Adrenal gland (tissue), 12 donors: ENCODE results near the gene SLC25A44. TPM values are rescaled to one million over a fixed set of nuclear protein-coding genes. Genes with fewer than 3 reads are reported as not detected.

Experiments
- DNase-seq, 7 donors: peaks; one replicate each; pipeline ENCODE4 v3.0.0-alpha.2; 2019 to 2020
- H3K27ac ChIP-seq, 5 donors: fragments of 200-600 bp; sonication (generic) in 4 of 5; 1 replicate in 3 of 5; 2 replicates in 2 of 5; pipeline versions ENCODE4 v1.5.1 to v1.8.0; 2016 to 2020; ENCODE audit warnings: mild to moderate bottlenecking in 1 of 5
- H3K27me3 ChIP-seq: fragments of 200-600 bp; 2 replicates; pipeline ENCODE4 v1.8.0; 2021
- H3K36me3 ChIP-seq, 2 donors: fragments of 200-600 bp; replicated peaks in 1 of 2; 1 replicate in 1 of 2; 2 replicates in 1 of 2; pipeline versions ENCODE4 v1.5.1 to v1.8.0; 2018 to 2022
- H3K4me1 ChIP-seq, 2 donors: fragments of 200-600 bp; replicated peaks in 1 of 2; 1 replicate in 1 of 2; 2 replicates in 1 of 2; pipeline versions ENCODE4 v1.5.1 to v1.8.0; 2018 to 2021
- H3K4me3 ChIP-seq, 4 donors: fragments of 200-600 bp; sonication (generic) in 3 of 4; one replicate each; pipeline ENCODE4 v1.5.1; 2016 to 2018
- H3K9me3 ChIP-seq, 3 donors: fragments of 200-600 bp; sonication (generic) in 1 of 3; replicated peaks in 1 of 3; 1 replicate in 2 of 3; 2 replicates in 1 of 3; pipeline versions ENCODE4 v1.5.1 to v1.8.0; 2016 to 2021
- POLR2A ChIP-seq, 2 donors: fragments of 450-650 bp; IDR thresholded peaks; one replicate each; pipeline ENCODE4 v1.6.1; 2017; ENCODE audit warnings: antibody characterized with exemption in 2 of 2, mild to moderate bottlenecking in 2 of 2, moderate library complexity in 1 of 2
- WGBS, 4 donors: extraction: QIAGEN DNeasy Blood & Tissue Kit in 2 of 4; methylation state at CpG; one replicate each; pipeline versions ENCODE4 v1.1.5 to v1.1.7; 2013 to 2017; 5-methylcytosine and 5-hydroxymethylcytosine counted together
- intact Hi-C, 2 donors: fragments of 100-400 bp; cut with DNase I; formaldehyde crosslinking; loops; one replicate each; pipeline versions ENCODE4 v1.14.1 to v1.15.0; 2022 to 2023
- polyA plus RNA-seq, 3 donors: library from polyadenylated mRNA; stranded (reverse); fragments of 200-250 nt in 2 of 3; fragments of 350-450 nt in 1 of 3; fragmentation: Illumina TruSeq in 1 of 3; extraction: RNeasy Lipid Tissue Mini Kit (QIAGEN cat#74804) in 1 of 3; gene quantifications; one replicate each; pipeline ENCODE4 v1.2.3, GENCODE V29; 2013 to 2014
- total RNA-seq, 9 donors: library from RNA; depleted of rRNA in 4 of 9; stranded (reverse); fragments of >200 nt in 4 of 9; fragments of 120-200 nt in 1 of 9; fragmentation: NEBNext Ultra II Directional in 1 of 9; extraction: Animal tissue kit (Norgen Biotek cat#: 25700) in 1 of 9; gene quantifications; one replicate each; pipeline versions ENCODE4 v1.1.0 to v1.2.4, GENCODE V29; 2013 to 2023
- TF ChIP-seq, protein P1 (sequence below), 6 experiments: fragments of 450-650 bp in 4 of 6; fragments of 200-600 bp in 2 of 6; sonication (generic) in 1 of 6; IDR thresholded peaks; 1 replicate in 5 of 6; 2 replicates in 1 of 6; pipeline versions ENCODE4 v1.5.1 to v1.8.0; 2016 to 2021; ENCODE audit warnings: antibody characterized with exemption in 6 of 6, mild to moderate bottlenecking in 2 of 6, moderate library complexity in 1 of 6
- donor health status: healthy with polysubstance abuse.
- donor health status: Bipolar disorder and iron deficiency.
- donor health status: DM: yes; HTN: yes; CAD: no.
- donor health status: DM: no; HTN: no; CAD: no.
- donor health status: DM: no; HTN: no; CAD: no.
- donor health status: DM: yes; HTN: yes; CAD: no.

The SLC25A44 gene
- total and polyA plus RNA-seq, 12 donors = 7.0 to 33.7 (median 16.2) TPM

DNA sequence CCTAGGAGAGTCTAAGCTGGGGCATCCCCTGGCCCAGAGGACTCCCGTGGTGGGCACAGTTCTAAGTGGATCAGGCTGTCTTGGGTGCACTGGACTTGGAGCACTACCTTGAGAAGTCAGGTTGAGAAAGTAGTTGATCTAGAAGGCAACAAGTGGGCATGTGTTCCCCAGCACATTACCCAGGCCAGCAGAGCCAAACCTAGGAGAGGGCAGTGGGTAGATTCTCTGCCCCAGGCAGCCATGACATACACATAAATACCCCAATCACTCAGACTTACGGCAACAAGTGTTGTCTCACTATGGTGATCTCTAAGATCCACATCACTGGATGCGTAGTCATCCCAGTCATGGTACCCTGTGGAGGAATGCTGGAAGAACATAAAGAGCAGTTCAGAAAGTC is 17.3 kb downstream of the SLC25A44 start:
- no peak for TF ChIP-seq POLR2A (IDR thresholded peaks at IDR 0.05)
- TF ChIP-seq, protein P1, sequence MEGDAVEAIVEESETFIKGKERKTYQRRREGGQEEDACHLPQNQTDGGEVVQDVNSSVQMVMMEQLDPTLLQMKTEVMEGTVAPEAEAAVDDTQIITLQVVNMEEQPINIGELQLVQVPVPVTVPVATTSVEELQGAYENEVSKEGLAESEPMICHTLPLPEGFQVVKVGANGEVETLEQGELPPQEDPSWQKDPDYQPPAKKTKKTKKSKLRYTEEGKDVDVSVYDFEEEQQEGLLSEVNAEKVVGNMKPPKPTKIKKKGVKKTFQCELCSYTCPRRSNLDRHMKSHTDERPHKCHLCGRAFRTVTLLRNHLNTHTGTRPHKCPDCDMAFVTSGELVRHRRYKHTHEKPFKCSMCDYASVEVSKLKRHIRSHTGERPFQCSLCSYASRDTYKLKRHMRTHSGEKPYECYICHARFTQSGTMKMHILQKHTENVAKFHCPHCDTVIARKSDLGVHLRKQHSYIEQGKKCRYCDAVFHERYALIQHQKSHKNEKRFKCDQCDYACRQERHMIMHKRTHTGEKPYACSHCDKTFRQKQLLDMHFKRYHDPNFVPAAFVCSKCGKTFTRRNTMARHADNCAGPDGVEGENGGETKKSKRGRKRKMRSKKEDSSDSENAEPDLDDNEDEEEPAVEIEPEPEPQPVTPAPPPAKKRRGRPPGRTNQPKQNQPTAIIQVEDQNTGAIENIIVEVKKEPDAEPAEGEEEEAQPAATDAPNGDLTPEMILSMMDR (IDR thresholded peaks at IDR 0.05) = no peak
- Histone ChIP-seq H3K27ac (no peak overlapping the region), H3K27me3 (no peaks in the 10 kb centered on the region), H3K4me3 (no peak overlapping the region), H3K9me3 (no peaks in the 10 kb centered on the region), H3K36me3 (peaks cover 0 to 34% of the 10 kb centered on the region in 2 donors), H3K4me1 (peaks cover 11 to 13% of the 10 kb centered on the region in 2 donors)
- intact Hi-C loops = no loop called here
- DNase-seq = no peak
- 90 to 100% (median 98%) methylated on average over 2 to 3 of the region's 3 CpGs for WGBS, 4 donors

DNA sequence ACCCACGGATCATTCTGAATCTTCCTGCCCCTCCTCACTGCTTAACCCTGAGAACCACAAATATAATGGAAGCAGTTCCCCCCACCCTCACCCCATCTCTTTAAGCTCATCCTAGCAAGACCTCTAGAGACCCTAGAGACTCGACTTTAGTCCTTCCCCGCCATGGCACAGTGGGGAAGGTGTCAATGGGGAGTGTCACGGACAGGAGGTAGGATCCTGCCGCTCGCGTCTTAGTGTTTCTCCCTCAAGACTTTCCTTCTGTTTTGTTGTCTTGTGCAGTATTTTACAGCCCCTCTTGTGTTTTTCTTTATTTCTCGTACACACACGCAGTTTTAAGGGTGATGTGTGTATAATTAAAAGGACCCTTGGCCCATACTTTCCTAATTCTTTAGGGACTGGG is 18.2 kb downstream of the SLC25A44 start:
- no peaks in the 10 kb centered on the region for H3K27me3 ChIP-seq
- WGBS, 4 donors = 85 to 87% (median 86%) methylated on average over 9 of the region's 9 CpGs
- DNase-seq = no peak
- intact Hi-C loops = no loop called here
- TF ChIP-seq POLR2A (IDR thresholded peaks at IDR 0.05) = no peak
- TF ChIP-seq, protein P1 (IDR thresholded peaks at IDR 0.05) = no peak
- peaks cover 12 to 13% of the 10 kb centered on the region in 2 donors for H3K4me1 ChIP-seq
- H3K36me3 ChIP-seq = peaks cover 0 to 26% of the 10 kb centered on the region in 2 donors
- H3K4me3 ChIP-seq = peak overlapping the region in 1 of 4 donors; percentile 67
- H3K27ac ChIP-seq = peak overlapping the region in 3 of 5 donors; percentile 89 to 97 (median 97)
- H3K9me3 ChIP-seq = no peaks in the 10 kb centered on the region

DNA sequence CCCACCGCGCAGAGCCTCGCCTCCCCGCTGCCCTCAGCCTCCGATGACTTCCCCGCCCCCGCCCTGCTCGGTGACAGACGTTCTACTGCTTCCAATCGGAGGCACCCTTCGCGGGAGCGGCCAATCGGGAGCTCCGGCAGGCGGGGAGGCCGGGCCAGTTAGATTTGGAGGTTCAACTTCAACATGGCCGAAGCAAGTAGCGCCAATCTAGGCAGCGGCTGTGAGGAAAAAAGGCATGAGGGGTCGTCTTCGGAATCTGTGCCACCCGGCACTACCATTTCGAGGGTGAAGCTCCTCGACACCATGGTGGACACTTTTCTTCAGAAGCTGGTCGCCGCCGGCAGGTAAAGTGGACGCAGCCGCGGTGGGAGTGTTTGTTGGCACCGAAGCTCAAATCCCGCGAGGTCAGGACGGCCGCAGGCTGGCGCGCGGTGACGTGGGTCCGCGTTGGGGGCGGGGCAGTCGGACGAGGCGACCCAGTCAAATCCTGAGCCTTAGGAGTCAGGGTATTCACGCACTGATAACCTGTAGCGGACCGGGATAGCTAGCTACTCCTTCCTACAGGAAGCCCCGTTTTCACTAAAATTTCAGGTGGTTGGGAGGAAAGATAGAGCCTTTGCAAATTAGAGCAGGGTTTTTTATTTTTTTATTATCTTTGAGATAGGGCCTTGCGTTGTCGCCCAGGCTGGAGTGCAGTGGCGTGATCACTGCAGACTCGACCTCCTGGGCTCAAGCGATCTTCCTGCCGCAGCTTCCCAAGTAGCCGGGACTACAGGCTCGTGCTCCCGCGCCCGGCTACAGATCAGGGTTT is 19.1 kb downstream of the SLC25A44 start, which contains the start of gene PMF1:
Gene PMF1, plus strand, starts transcription at position 175 of the 811 bp plus-strand sequence. Its CDS starts 9 bp downstream, at position 184.
- H3K27ac ChIP-seq = peak within 1 kb of the TSS; percentile 88 to 97 (median 93)
- intact Hi-C loops = no loop called here
- WGBS, 4 donors = 0 to 1% (median 0%) methylated on average over 11 to 61 of the region's 61 CpGs
- H3K36me3 ChIP-seq = peaks cover 0 to 22% of the 10 kb centered on the region in 2 donors
- H3K4me3 ChIP-seq = peak within 1 kb of the TSS; percentile 40 to 82 (median 62)
- DNase-seq = peak; percentile 97 to 99 (median 98)
- TF ChIP-seq, protein P1 (IDR thresholded peaks at IDR 0.05) = peak in 2 of 6 experiments; percentile 9 to 35
- TF ChIP-seq POLR2A (IDR thresholded peaks at IDR 0.05) = peak; percentile 43 to 70
- peaks cover 21% of the 10 kb centered on the region in 2 donors for H3K4me1 ChIP-seq
- H3K9me3 ChIP-seq = no peaks in the 10 kb centered on the region
- no peaks in the 10 kb centered on the region for H3K27me3 ChIP-seq

DNA sequence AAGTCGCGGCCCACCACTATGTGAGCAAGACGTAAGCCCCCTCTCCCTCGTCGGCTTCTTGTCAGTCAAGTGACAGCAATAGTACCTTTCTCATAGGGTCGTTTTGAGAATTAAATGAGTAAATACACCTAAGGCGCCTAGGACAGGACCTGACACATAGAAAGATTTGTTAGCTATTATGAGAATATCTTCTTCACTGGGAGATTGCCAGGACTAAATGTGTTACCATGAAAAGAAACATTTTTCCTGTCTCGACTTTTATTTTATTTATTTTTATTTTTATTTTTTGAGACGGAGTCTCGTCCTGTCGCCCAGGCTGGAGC is 19.7 kb downstream of the SLC25A44 start:
- Histone ChIP-seq H3K9me3 (no peaks in the 10 kb centered on the region), H3K4me3 (peak overlapping the region in 3 of 4 donors; percentile 40 to 82 (median 67)), H3K27ac (peak overlapping the region; percentile 88 to 97 (median 93)), H3K4me1 (peaks cover 27% of the 10 kb centered on the region in 2 donors), H3K36me3 (peaks cover 0 to 17% of the 10 kb centered on the region in 2 donors), H3K27me3 (no peaks in the 10 kb centered on the region)
- 11 to 19% (median 16%) methylated on average over 10 to 11 of the region's 11 CpGs for whole genome bisulfite sequencing, 4 donors
- TF ChIP-seq, protein P1 (IDR thresholded peaks at IDR 0.05) = no peak
- no peak for TF ChIP-seq POLR2A (IDR thresholded peaks at IDR 0.05)
- no peak for DNase-seq
- intact Hi-C loops = no loop called here
